Mesendoderm (in vitro differentiated cells): ENCODE results near the gene KCNK2.
A peak's percentile ranks its signal among the peaks of the same experiment; 100 is the strongest.

ENCODE experiments used
- DNase-seq: peaks from one replicate; pipeline ENCODE4 v3.0.0; 2013
- H2AK5ac ChIP-seq: 2 replicates; pipeline ENCODE4 v1.6.1; 2013; ENCODE audit warnings: low read length, inconsistent platforms
- H2BK120ac ChIP-seq: 2 replicates; pipeline ENCODE4 v1.6.1; 2013; ENCODE audit warnings: low read depth, mild to moderate bottlenecking, low read length, moderate library complexity, mixed read lengths
- H2BK15ac ChIP-seq: replicated peaks from 2 replicates; pipeline ENCODE4 v1.6.1; 2013; ENCODE audit warnings: low read depth, mild to moderate bottlenecking, moderate library complexity
- H2BK5ac ChIP-seq: 2 replicates; pipeline ENCODE4 v1.6.1; 2013; ENCODE audit warnings: low read length, inconsistent platforms
- H3K18ac ChIP-seq: 2 replicates; pipeline ENCODE4 v1.6.1; 2013; ENCODE audit warnings: mild to moderate bottlenecking, low read length, mixed read lengths
- H3K23ac ChIP-seq: one replicate; pipeline ENCODE4 v1.6.1; 2013; ENCODE audit warnings: low read length
- H3K27ac ChIP-seq: 2 replicates; pipeline ENCODE4 v1.5.1; 2013; ENCODE audit warnings: low read depth, mild to moderate bottlenecking, inconsistent platforms, low read length, moderate library complexity
- H3K27me3 ChIP-seq: 2 replicates; pipeline ENCODE4 v1.6.1; 2013; ENCODE audit warnings: low read length, control low read depth, mild to moderate bottlenecking, inconsistent platforms; ENCODE audit not compliant: insufficient read depth, poor library complexity
- H3K36me3 ChIP-seq: 2 replicates; pipeline ENCODE4 v1.6.1; 2013; ENCODE audit warnings: low read length, inconsistent platforms; ENCODE audit not compliant: control insufficient read depth, insufficient read depth
- H3K4ac ChIP-seq: one replicate; pipeline ENCODE4 v1.6.1; 2013; ENCODE audit warnings: low read depth, mild to moderate bottlenecking, low read length, moderate library complexity
- H3K4me1 ChIP-seq: 2 replicates; pipeline ENCODE4 v1.6.1; 2013; ENCODE audit warnings: low read depth, low read length, inconsistent platforms; ENCODE audit not compliant: control insufficient read depth
- H3K4me2 ChIP-seq: 2 replicates; pipeline ENCODE4 v1.6.1; 2013; ENCODE audit warnings: low read length
- H3K4me3 ChIP-seq: 2 replicates; pipeline ENCODE4 v1.5.1; 2013; ENCODE audit warnings: mild to moderate bottlenecking, low read length
- H3K56ac ChIP-seq: one replicate; pipeline ENCODE4 v1.6.1; 2013; ENCODE audit warnings: low read length
- H3K79me1 ChIP-seq: 2 replicates; pipeline ENCODE4 v1.6.1; 2013; ENCODE audit warnings: low read length, inconsistent platforms
- H3K79me2 ChIP-seq: 2 replicates; pipeline ENCODE4 v1.6.1; 2013; ENCODE audit warnings: mild to moderate bottlenecking, low read length; ENCODE audit not compliant: control insufficient read depth, insufficient read depth
- H3K9ac ChIP-seq: 2 replicates; pipeline ENCODE4 v1.6.1; 2013; ENCODE audit warnings: low read length, inconsistent platforms
- H4K5ac ChIP-seq: one replicate; pipeline ENCODE4 v1.6.1; 2013; ENCODE audit warnings: low read length
- H4K8ac ChIP-seq: one replicate; pipeline ENCODE4 v1.6.1; 2013; ENCODE audit warnings: low read depth, mild to moderate bottlenecking, control low read depth, low read length, moderate library complexity
- WGBS: extraction: QIAGEN DNeasy Blood & Tissue Kit; methylation state at CpG from one replicate; pipeline ENCODE4 v1.1.7; 2013; ENCODE audit warnings: low lambda C conversion rate, missing lambda C conversion rate; ENCODE audit not compliant: insufficient coverage; ENCODE audit errors: extremely low coverage; 5-methylcytosine and 5-hydroxymethylcytosine counted together

KCNK2 gene

GRCh38 chr1:215277532-215277931 lies 195.0 kb downstream of the KCNK2 start:
- H4K8ac ChIP-seq, result no peak overlapping the region
- no peaks in the 10 kb centered on the region for H3K27me3 ChIP-seq
- no peaks in the 10 kb centered on the region for H3K79me1 ChIP-seq
- H3K23ac ChIP-seq, result no peak overlapping the region
- no peak overlapping the region for H3K4ac ChIP-seq
- H2BK5ac ChIP-seq, result no peak overlapping the region
- H2BK120ac ChIP-seq, result no peak overlapping the region
- no peaks in the 10 kb centered on the region for H3K36me3 ChIP-seq
- no peak overlapping the region for H3K9ac ChIP-seq
- no peak overlapping the region for H2BK15ac ChIP-seq
- WGBS, result no CpG with 5 or more reads among the region's 2 CpGs
- H3K79me2 ChIP-seq, result no peaks in the 10 kb centered on the region
- H3K4me2 ChIP-seq, result no peak overlapping the region
- no peak overlapping the region for H2AK5ac ChIP-seq
- H3K27ac ChIP-seq, result no peak overlapping the region
- no peak overlapping the region for H3K56ac ChIP-seq
- no peak overlapping the region for H3K18ac ChIP-seq
- no peak overlapping the region for H3K4me3 ChIP-seq
- no peak for DNase-seq
- no peak overlapping the region for H4K5ac ChIP-seq
- H3K4me1 ChIP-seq, result no peaks in the 10 kb centered on the region

GRCh38 chr1:215279682-215280081 lies 197.1 kb downstream of the KCNK2 start:
- H2AK5ac ChIP-seq, result no peak overlapping the region
- no peak overlapping the region for H3K27ac ChIP-seq
- H3K4me3 ChIP-seq, result no peak overlapping the region
- no peaks in the 10 kb centered on the region for H3K36me3 ChIP-seq
- H4K5ac ChIP-seq, result no peak overlapping the region
- no peak overlapping the region for H3K56ac ChIP-seq
- no peaks in the 10 kb centered on the region for H3K79me1 ChIP-seq
- no peak overlapping the region for H3K9ac ChIP-seq
- no peak overlapping the region for H2BK15ac ChIP-seq
- no peak overlapping the region for H3K23ac ChIP-seq
- no peak overlapping the region for H3K18ac ChIP-seq
- H3K27me3 ChIP-seq, result no peaks in the 10 kb centered on the region
- H2BK5ac ChIP-seq, result no peak overlapping the region
- DNase-seq, result no peak
- no peak overlapping the region for H3K4me2 ChIP-seq
- no peaks in the 10 kb centered on the region for H3K79me2 ChIP-seq
- no CpG with 5 or more reads among the region's 3 CpGs for WGBS
- H3K4me1 ChIP-seq, result no peaks in the 10 kb centered on the region
- no peak overlapping the region for H3K4ac ChIP-seq
- H2BK120ac ChIP-seq, result no peak overlapping the region
- H4K8ac ChIP-seq, result no peak overlapping the region

- Histone ChIP-seq H2BK120ac (no peak overlapping the region), H3K27ac (no peak overlapping the region), H2AK5ac (no peak overlapping the region), H3K18ac (no peak overlapping the region), H2BK5ac (no peak overlapping the region), H3K36me3 (no peaks in the 10 kb centered on the region), H3K56ac (no peak overlapping the region), H3K4me3 (no peak overlapping the region), H2BK15ac (no peak overlapping the region), H3K4me2 (no peak overlapping the region), H3K4me1 (no peaks in the 10 kb centered on the region), H3K79me2 (no peaks in the 10 kb centered on the region), H4K5ac (no peak overlapping the region), H3K4ac (no peak overlapping the region), H3K9ac (no peak overlapping the region), H3K23ac (no peak overlapping the region), H3K79me1 (no peaks in the 10 kb centered on the region), H3K27me3 (no peaks in the 10 kb centered on the region), H4K8ac (no peak overlapping the region)
- DNase-seq, result peak; percentile 23
- no CpG with 5 or more reads among the region's 3 CpGs for WGBS
Observed at GRCh38 chr1:215282557-215282956, 200.0 kb downstream of the KCNK2 start.

- Histone ChIP-seq H3K9ac (no peak overlapping the region), H2AK5ac (no peak overlapping the region), H4K8ac (no peak overlapping the region), H3K23ac (no peak overlapping the region), H3K4me3 (no peak overlapping the region), H2BK5ac (no peak overlapping the region), H3K4ac (no peak overlapping the region), H2BK120ac (no peak overlapping the region), H3K4me1 (no peaks in the 10 kb centered on the region), H3K79me1 (no peaks in the 10 kb centered on the region), H2BK15ac (no peak overlapping the region), H3K27me3 (no peaks in the 10 kb centered on the region), H3K56ac (no peak overlapping the region), H3K4me2 (no peak overlapping the region), H3K18ac (no peak overlapping the region), H4K5ac (no peak overlapping the region), H3K79me2 (no peaks in the 10 kb centered on the region), H3K27ac (no peak overlapping the region), H3K36me3 (no peaks in the 10 kb centered on the region)
- no CpG with 5 or more reads among the region's 3 CpGs for WGBS
- no peak for DNase-seq
Observed at GRCh38 chr1:215285013-215285800, 202.7 kb downstream of the KCNK2 start.
